Fibroblast of peridontal ligament (primary cell): ENCODE results near the gene AOPEP.

Experiments
- DNase-seq: peaks from one replicate; pipeline ENCODE4 v3.0.0-alpha.2; 2010; ENCODE audit errors: extremely low read depth

The AOPEP gene

GRCh38 chr9:94726495-94727191 lies at the start of gene AOPEP:
Gene AOPEP, plus strand, starts transcription at chr9:94726699. Its CDS starts 33,085 bp downstream, at chr9:94759784.
- DNase-seq, result peak; percentile 92

- no peak for DNase-seq
These were observed 48.6 kb upstream of the AOPEP start for GRCh38 chr9:94677929-94678328.

GRCh38 chr9:94679587-94679986 lies 46.9 kb upstream of the AOPEP start:
- DNase-seq, result no peak

GRCh38 chr9:94680020-94680419 lies 46.5 kb upstream of the AOPEP start:
- DNase-seq, result no peak

- no peak for DNase-seq
These were observed 45.9 kb upstream of the AOPEP start for GRCh38 chr9:94680621-94681020.

GRCh38 chr9:94681508-94681907 lies 45.0 kb upstream of the AOPEP start:
- DNase-seq, result peak; percentile 88

- DNase-seq, result no peak
These were observed 41.1 kb upstream of the AOPEP start for GRCh38 chr9:94685359-94685758.

GRCh38 chr9:94687451-94687850 lies 39.0 kb upstream of the AOPEP start:
- DNase-seq, result no peak

- DNase-seq, result no peak
These were observed 36.2 kb upstream of the AOPEP start for GRCh38 chr9:94690344-94690743.

- no peak for DNase-seq
These were observed 33.9 kb upstream of the AOPEP start for GRCh38 chr9:94692601-94693000.

- DNase-seq, result no peak
These were observed 32.9 kb upstream of the AOPEP start for GRCh38 chr9:94693485-94694204.

- DNase-seq, result no peak
These were observed 30.0 kb upstream of the AOPEP start for GRCh38 chr9:94696545-94696944.

GRCh38 chr9:94697972-94698581 lies 28.4 kb upstream of the AOPEP start:
- DNase-seq, result peak; percentile 95

GRCh38 chr9:94699715-94700373 lies 26.7 kb upstream of the AOPEP start:
- DNase-seq, result no peak

- no peak for DNase-seq
These were observed 26.1 kb upstream of the AOPEP start for GRCh38 chr9:94700445-94700844.

- no peak for DNase-seq
These were observed 22.9 kb upstream of the AOPEP start for GRCh38 chr9:94703488-94704140.

GRCh38 chr9:94705162-94705702 lies 21.3 kb upstream of the AOPEP start:
- DNase-seq, result no peak

- DNase-seq, result no peak
These were observed 19.6 kb upstream of the AOPEP start for GRCh38 chr9:94706922-94707321.

- no peak for DNase-seq
These were observed 12.9 kb upstream of the AOPEP start for GRCh38 chr9:94713436-94714215.

- no peak for DNase-seq
These were observed 12.0 kb upstream of the AOPEP start for GRCh38 chr9:94714494-94714893.

- peak; percentile 52 for DNase-seq
These were observed 8.7 kb upstream of the AOPEP start for GRCh38 chr9:94717761-94718160.
